ENCODE results near the gene NEK10. TPM values are rescaled to one million over a fixed set of nuclear protein-coding genes. Genes with fewer than 3 reads are reported as not detected.

The NEK10 gene
- total and polyA plus RNA-seq, 7 donors: 0.44 to 20.3 (median 11.4) TPM; not detected in 2

DNA sequence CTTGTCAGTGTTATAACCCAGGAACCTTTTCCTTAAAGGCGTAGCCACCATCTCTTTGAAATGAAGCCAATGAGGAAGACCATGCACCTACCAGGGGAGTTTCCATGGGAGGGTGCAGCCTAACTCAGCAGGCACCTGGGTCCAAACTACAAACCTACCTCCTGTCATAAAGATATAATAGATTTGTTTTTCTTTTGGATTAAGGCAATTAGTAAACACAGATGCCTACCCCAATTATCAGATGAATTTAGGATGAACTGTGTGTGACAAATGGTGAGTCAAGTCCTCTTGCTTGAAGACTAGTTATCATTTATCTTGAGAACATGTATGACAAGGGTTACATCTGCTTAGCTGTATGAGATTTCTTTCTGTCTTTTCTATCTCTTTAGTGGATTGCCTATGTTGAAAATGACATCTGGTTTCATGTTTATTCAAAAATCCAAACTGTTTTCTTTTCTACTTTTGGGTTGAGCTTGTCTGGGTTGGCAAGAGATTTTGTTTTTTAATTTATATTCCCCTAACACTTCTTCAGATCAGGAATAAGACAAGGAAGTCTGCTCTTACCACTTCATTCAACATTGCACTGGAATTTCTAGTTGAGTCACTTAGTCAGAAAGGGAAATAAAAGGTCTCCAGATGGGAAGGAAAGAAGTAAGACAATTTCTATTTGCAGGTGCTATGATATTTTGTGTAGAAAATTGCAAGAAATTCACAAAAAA is 149.9 kb downstream of the NEK10 start:
- H3K27ac ChIP-seq: no peak overlapping the region
- H3K4me3 ChIP-seq: no peak overlapping the region
- TF ChIP-seq POLR2A (IDR thresholded peaks at IDR 0.05): no peak
- TF ChIP-seq, protein P1, sequence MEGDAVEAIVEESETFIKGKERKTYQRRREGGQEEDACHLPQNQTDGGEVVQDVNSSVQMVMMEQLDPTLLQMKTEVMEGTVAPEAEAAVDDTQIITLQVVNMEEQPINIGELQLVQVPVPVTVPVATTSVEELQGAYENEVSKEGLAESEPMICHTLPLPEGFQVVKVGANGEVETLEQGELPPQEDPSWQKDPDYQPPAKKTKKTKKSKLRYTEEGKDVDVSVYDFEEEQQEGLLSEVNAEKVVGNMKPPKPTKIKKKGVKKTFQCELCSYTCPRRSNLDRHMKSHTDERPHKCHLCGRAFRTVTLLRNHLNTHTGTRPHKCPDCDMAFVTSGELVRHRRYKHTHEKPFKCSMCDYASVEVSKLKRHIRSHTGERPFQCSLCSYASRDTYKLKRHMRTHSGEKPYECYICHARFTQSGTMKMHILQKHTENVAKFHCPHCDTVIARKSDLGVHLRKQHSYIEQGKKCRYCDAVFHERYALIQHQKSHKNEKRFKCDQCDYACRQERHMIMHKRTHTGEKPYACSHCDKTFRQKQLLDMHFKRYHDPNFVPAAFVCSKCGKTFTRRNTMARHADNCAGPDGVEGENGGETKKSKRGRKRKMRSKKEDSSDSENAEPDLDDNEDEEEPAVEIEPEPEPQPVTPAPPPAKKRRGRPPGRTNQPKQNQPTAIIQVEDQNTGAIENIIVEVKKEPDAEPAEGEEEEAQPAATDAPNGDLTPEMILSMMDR (IDR thresholded peaks at IDR 0.05): no peak
- no peak for TF ChIP-seq EP300 (IDR thresholded peaks at IDR 0.05)
- TF ChIP-seq POLR2AphosphoS5 (IDR thresholded peaks at IDR 0.05): no peak
- H3K36me3 ChIP-seq: no peaks in the 10 kb centered on the region
- DNase-seq: no peak
- H3K4me1 ChIP-seq: no peaks in the 10 kb centered on the region
- H3K27me3 ChIP-seq: no peaks in the 10 kb centered on the region
- no peaks in the 10 kb centered on the region for H3K9me3 ChIP-seq
- 19 to 71% methylated on average over 1 of the region's 1 CpG for WGBS, 2 donors
- intact Hi-C loops (cut with DNase I): no loop called here

GRCh38 chr3:27216955-27217552 is 152.1 kb downstream of the NEK10 start:
- H3K4me3 ChIP-seq: no peak overlapping the region
- intact Hi-C loops (cut with DNase I): no loop called here
- 93 to 95% methylated on average over 5 of the region's 5 CpGs for WGBS, 2 donors
- H3K27ac ChIP-seq: no peak overlapping the region
- TF ChIP-seq EP300 (IDR thresholded peaks at IDR 0.05): no peak
- no peak for TF ChIP-seq POLR2AphosphoS5 (IDR thresholded peaks at IDR 0.05)
- TF ChIP-seq, protein P1 (IDR thresholded peaks at IDR 0.05): no peak
- no peak for TF ChIP-seq POLR2A (IDR thresholded peaks at IDR 0.05)
- H3K36me3 ChIP-seq: no peaks in the 10 kb centered on the region
- H3K9me3 ChIP-seq: no peaks in the 10 kb centered on the region
- H3K27me3 ChIP-seq: no peaks in the 10 kb centered on the region
- H3K4me1 ChIP-seq: no peaks in the 10 kb centered on the region
- DNase-seq: no peak

DNA sequence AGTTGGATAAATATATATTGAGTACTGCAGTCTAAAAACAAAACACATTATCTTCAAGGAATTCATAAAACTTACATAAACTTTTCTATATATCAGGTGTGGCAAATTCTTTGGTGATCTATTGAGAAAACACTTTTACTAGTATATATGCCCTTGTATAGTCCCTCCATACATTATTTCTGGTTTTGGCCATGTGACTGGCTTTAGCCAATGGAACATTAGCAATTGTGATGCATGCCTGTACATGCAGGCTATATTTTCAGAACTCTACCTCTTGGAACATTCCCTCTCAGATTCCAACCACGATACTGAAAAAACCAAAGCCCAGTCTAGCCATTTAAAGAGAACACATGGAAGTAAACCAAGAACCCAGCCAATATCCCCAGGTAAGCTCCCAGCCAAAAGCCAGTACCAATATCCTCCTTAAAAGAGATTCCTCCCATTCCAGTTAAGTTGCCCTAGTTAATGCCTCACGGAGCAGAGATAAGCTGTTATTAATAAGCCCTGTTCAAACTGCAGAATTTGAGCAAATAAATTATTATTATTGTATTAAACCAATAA is 152.8 kb downstream of the NEK10 start:
- no peaks in the 10 kb centered on the region for H3K36me3 ChIP-seq
- no peaks in the 10 kb centered on the region for H3K9me3 ChIP-seq
- H3K4me1 ChIP-seq: no peaks in the 10 kb centered on the region
- no peak for TF ChIP-seq POLR2A (IDR thresholded peaks at IDR 0.05)
- no peak for TF ChIP-seq EP300 (IDR thresholded peaks at IDR 0.05)
- no peak for TF ChIP-seq POLR2AphosphoS5 (IDR thresholded peaks at IDR 0.05)
- TF ChIP-seq, protein P1 (IDR thresholded peaks at IDR 0.05): no peak
- 91% methylated on average over 2 of the region's 2 CpGs for WGBS, 2 donors
- H3K27ac ChIP-seq: no peak overlapping the region
- intact Hi-C loops (cut with DNase I): no loop called here
- no peak overlapping the region for H3K4me3 ChIP-seq
- H3K27me3 ChIP-seq: no peaks in the 10 kb centered on the region
- DNase-seq: no peak

DNA sequence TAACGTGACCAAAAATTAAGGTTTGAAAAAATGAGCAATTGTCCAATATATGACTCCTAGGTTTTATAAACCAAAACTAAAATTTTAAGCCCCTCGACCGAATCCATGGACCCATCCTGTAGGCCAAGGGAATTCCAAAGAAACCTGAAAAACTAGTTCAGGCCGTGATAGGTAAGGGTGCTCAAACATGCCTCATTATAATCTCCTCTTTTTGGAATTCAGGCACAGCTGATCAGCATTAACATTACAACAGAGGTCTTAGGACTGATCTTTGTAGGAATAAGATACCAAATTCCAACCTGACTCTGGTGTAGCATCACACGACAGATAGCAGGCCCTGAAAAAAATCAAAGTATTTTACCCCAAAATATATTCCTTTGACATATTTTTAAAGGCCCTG is 155.7 kb downstream of the NEK10 start:
- Histone ChIP-seq H3K27me3 (no peaks in the 10 kb centered on the region), H3K4me1 (peaks cover 0 to 5% (median 0%) of the 10 kb centered on the region in 4 donors), H3K27ac (no peak overlapping the region), H3K4me3 (no peak overlapping the region), H3K36me3 (no peaks in the 10 kb centered on the region), H3K9me3 (no peaks in the 10 kb centered on the region)
- intact Hi-C loops (cut with DNase I): no loop called here
- DNase-seq: no peak
- 81 to 88% methylated on average over 5 of the region's 5 CpGs for WGBS, 2 donors
- TF ChIP-seq POLR2A (IDR thresholded peaks at IDR 0.05): no peak
- TF ChIP-seq EP300 (IDR thresholded peaks at IDR 0.05): no peak
- TF ChIP-seq, protein P1 (IDR thresholded peaks at IDR 0.05): no peak
- TF ChIP-seq POLR2AphosphoS5 (IDR thresholded peaks at IDR 0.05): no peak
